Measurements from ENCODE around the gene ROBO2.

ROBO2 gene

DNA sequence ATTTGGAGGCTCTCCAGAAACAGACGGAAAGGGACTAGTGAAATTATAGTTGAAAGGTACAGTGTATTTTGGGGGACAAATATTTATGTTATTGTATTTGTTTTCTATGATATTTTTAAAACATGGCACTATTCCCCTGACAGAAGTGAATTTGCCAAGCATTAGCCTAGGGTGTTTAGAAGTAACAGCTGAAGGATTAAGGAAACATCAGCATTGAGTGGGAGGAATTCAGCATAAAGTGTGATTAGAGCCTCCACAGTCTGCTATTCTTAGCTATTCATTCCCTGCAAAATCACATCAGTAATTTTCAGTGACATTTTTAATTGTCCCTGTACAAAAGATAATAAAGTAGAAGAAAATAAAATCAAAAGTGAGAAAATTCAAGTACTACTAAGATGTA lies 231.4 kb downstream of the ROBO2 start:
- DNase-seq = no peak

GRCh38 chr3:77271711-77272110 lies 231.8 kb downstream of the ROBO2 start:
- no peak for DNase-seq

DNA sequence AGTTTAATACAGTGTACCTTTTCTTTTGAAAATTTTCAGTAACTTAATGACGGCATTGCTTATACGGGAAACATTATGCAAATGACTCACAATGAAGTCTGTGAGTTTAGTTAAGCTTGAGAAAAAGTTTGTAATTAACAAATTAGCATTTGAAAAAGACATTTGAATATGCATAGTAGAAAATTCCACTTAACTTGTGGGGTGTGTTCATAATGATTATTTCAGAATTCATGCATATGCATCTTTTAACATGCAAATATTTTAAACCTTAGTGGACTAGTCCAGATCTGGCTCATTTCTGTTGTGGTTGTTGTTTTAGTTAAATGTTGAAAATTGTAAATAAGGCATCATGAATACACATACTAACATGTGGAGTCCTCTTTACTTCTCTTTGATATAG lies 239.4 kb downstream of the ROBO2 start:
- DNase-seq = no peak

DNA sequence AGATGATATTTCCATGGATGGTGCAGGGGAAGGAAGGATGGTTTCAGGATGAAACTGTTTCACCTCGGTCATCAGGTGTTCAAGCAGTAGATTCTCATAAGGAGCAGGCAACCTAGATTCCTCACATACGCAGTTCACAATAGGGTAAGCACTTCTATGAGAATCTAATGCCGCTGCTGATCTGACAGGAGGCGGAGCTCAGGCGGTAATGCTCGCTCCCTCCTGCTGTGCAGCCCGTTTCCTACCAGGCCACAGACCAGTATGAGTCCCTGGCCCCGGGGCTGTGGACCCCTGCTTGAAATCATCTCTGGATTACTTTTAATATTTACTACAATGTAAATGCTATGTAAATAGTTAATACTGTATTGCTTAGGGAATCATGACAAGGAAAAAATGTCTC lies 241.8 kb downstream of the ROBO2 start:
- no peak for DNase-seq

DNA sequence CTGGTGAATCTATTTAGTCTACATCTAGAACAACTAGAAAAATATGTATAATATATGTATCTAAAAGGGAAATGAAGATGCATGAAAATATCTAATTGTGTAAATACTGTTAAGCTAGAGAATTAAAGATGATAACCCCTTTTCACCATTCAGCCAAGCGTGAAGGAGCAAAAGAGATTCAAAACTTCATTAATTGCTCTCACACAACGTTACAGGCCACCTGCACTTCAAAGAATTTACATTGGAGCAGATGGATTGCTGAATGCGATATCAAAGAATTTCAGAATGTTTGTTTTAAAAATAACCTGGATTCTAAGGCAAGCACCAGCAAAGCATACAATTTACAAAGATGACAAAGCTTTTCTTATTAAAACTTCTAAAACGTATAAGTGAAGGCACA lies 243.2 kb downstream of the ROBO2 start:
- DNase-seq = no peak

GRCh38 chr3:77288348-77288747 lies 248.4 kb downstream of the ROBO2 start:
- DNase-seq = no peak

- no peak for DNase-seq
Measured at GRCh38 chr3:77296527-77296926, 256.6 kb downstream of the ROBO2 start.

- no peak for DNase-seq
Measured at GRCh38 chr3:77298417-77298816, 258.5 kb downstream of the ROBO2 start.

DNA sequence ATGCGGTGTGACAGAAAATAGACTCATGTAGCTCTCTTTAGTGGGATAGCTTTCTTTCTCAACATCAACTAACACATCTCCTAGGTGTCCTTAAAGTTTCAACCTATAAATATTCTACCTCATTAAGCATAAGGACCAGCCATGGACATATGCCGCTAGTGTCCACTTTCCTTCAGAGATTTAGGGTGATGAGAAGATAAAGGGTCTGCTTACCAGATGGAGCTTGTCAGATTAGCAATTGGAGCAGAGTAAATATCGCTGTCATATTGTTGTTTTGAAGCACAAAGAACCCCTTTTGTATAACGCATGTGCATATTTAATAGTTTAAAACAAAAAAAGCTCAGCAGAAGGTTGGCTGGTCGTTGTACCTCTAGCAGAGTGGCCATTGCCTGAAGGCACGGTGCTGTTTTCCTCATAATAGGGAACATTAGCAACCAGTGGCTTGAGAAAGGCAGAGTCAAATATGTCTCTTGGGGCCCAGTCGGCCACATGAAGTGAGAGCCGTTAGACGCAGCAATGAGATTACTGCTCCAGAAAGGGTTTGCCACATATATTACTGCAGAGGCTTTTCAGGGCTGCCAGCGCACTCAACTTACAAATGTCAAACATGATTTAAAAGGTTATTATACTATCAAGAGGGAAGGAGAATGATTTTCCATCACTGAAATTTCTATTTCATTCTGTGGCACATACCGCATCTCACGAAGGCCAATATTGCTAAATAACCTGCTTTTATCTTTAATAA lies 264.2 kb downstream of the ROBO2 start:
- no peak for DNase-seq

GRCh38 chr3:77304700-77305021 lies 264.8 kb downstream of the ROBO2 start:
- DNase-seq = no peak

GRCh38 chr3:77309460-77309859 lies 269.6 kb downstream of the ROBO2 start:
- no peak for DNase-seq

- DNase-seq = no peak
Measured at GRCh38 chr3:77313843-77314242, 273.9 kb downstream of the ROBO2 start.

DNA sequence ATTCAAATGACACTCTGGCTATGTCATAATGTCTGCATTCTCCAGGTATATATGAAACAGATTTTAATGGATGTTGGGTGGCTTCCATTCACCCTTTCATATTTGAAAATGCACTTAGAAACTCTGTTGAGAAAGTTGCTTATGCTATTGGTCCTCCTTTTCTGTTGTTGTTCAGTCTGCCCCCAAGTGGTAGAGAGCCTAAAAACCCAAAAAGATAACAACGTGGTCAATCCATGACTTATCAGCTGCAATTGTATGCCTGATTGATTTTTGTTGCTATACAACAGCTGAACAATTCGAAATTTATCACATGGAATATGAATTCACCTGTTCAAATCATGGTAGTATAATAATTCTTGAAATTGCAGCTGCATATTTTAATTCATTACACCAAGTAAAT lies 279.8 kb downstream of the ROBO2 start:
- no peak for DNase-seq

DNA sequence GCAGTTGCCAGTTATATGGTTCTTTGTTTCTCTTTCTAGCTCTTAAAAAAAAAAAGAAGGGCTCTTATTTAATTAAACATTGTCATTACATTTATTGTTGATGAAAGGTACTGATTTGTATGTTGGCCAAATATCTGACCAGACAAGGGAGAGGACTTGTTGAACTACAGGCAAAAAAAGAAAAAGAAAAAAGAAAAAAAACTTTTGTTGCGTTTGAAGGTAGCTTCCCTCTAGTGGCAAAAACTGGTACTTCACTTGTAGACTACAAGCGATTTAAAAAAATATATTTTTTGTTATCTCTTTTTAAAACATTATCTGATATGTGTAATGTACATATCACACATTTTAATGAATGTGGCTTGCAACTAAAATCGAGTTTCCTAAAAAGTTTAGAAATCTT lies 280.6 kb downstream of the ROBO2 start:
- DNase-seq = no peak

DNA sequence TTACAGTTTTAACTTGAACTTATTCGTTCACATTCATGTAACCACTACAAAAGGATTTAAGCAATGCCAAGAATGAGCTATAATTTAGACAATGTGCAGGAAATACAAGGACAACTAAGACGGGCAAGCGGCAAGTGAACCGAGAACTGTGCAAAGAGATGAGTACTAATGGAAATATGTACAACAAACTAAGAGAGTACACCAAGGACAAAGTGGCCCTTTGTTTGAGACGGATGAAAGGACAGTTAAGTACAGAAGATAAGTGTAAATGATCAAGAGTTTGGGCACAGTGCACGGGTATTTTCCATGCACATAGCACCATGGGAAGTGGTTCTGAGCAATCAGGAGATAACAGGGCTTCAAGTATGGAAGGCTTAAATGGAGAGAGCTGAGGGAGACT lies 281.7 kb downstream of the ROBO2 start:
- no peak for DNase-seq

GRCh38 chr3:77323626-77324025 lies 283.7 kb downstream of the ROBO2 start:
- no peak for DNase-seq

- DNase-seq = no peak
Measured at GRCh38 chr3:77324105-77324504, 284.2 kb downstream of the ROBO2 start.

DNA sequence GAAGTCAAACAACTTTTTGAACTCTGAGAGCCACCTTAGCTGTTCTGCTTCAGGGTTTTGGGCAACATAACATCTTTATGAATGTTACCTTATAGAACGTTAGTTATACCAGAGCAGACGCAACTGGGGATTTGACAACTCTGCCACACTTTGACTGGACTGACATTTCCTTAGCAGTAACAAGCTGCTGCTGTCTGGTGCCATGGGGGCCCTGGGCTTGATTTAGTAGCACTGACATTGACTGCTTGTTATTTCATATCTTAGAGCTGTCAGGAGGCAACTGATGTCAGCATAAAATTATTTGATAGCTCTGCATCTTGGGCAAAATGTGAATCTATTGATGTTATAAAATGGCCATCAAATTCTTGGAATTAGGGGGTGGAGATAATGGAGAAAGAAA lies 285.4 kb downstream of the ROBO2 start:
- no peak for DNase-seq

GRCh38 chr3:77325702-77326101 lies 285.8 kb downstream of the ROBO2 start:
- no peak for DNase-seq

DNA sequence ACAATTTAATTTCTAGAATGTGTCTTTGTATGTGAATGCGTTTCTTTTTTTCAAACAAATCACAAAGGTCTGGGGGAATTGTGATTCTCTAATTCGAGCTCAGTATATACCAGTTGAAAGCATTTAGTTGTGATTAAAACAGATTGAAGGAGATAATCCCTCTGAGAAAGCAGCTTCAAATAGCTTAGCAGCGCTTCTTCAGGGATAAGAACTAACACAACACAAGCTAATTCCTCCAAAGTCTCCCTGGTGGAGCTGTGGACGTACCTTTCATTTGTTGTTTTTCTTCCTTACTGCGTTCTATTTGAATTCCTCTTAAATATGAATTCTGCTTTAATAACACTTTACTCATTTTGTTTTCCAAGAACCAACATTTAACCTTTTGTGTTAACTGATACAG lies 286.7 kb downstream of the ROBO2 start:
- DNase-seq = no peak

DNA sequence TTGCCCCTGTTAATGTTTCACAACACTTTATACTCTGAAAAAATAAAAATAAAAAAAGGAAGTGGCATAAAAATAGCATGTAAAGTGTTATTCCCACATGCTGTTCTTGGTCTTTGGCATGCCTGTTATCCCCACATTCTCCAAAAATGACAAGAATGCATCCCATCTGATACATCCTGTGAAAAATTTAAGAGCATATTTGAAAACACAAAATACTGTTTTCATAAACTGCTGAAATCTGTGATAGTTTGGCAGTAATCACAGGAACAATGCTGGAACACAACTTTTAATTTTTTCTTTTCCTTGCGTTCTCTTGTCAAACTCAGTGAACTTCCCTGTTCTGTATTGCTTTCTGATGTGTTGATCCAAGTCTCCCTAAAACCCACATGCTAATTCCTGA lies 288.8 kb downstream of the ROBO2 start:
- DNase-seq = no peak

DNA sequence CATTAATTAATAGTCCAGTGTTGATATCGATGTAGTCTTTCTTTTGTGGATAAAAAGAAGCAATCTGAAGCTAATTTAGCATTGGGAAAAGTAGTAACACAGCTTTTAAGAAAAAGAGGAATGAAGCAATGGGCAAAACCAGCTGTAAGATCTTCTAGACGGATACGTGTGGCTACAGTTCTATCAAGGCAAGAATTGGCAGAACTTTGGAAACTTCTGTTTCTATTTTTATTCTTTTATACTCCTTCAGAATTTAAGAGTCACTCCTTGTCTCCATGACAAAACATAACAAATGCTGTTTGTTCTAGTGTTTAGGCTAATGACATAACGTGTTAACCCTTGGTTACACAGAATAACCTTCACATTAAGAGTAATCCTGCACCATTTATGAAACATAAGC lies 289.2 kb downstream of the ROBO2 start:
- no peak for DNase-seq

- no peak for DNase-seq
Measured at GRCh38 chr3:77338195-77338594, 298.3 kb downstream of the ROBO2 start.

DNA sequence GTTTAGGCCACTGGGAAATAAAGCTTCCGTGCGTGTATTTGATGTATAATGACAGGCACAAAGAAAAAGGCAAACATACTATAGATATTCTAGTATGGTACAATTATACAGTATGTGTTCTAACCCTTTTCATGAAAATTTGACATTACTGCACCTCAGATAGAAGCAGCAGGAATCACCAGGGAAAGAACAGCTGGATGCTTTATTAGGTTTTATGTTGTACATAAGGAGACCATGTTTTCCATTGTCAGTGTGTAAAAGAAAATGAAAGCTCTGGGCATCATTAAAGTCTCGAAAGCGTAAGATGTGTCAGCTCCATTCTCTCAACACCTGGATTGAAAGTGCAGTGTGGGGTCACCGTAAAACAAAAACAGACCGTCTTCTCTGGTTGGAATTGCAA lies 302.1 kb downstream of the ROBO2 start:
- no peak for DNase-seq

DNA sequence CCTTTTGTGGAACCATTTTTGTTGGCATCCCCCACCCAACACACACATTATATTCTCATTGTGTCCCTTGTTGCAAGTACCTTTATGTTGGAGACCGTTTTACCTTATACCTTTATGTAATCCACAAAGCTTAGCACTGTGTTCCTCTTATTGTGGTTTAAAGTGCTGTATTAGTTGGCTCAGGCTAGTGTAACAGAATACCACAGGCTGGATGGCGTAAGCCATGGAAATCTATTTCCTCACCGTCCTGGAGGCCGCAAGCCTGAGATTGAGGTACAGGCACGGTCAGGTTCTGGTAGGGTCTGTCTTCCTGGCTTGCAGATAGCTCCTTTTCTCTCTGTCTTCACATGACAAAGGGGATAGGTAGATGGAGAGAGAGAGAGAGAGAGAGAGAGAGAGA lies 302.8 kb downstream of the ROBO2 start:
- no peak for DNase-seq

- no peak for DNase-seq
Measured at GRCh38 chr3:77345009-77345408, 305.1 kb downstream of the ROBO2 start.

Data from DMS153 (cell line).